GM10266 (cell line): ENCODE measurements around the gene C12orf75.

Experiments used
- DNase-seq: peaks from one replicate; pipeline ENCODE4 v3.0.0; 2012; ENCODE audit errors: extremely low spot score
- TF ChIP-seq, protein P1 (sequence below): IDR thresholded peaks from 2 replicates; pipeline ENCODE4 v1.5.1; 2012; ENCODE audit warnings: mild to moderate bottlenecking, low read depth; ENCODE audit not compliant: control insufficient read depth, insufficient read depth; ENCODE audit errors: missing control alignments

Gene C12orf75

GRCh38 chr12:105409279-105409678 is 78.8 kb downstream of the C12orf75 start:
- TF ChIP-seq, protein P1, sequence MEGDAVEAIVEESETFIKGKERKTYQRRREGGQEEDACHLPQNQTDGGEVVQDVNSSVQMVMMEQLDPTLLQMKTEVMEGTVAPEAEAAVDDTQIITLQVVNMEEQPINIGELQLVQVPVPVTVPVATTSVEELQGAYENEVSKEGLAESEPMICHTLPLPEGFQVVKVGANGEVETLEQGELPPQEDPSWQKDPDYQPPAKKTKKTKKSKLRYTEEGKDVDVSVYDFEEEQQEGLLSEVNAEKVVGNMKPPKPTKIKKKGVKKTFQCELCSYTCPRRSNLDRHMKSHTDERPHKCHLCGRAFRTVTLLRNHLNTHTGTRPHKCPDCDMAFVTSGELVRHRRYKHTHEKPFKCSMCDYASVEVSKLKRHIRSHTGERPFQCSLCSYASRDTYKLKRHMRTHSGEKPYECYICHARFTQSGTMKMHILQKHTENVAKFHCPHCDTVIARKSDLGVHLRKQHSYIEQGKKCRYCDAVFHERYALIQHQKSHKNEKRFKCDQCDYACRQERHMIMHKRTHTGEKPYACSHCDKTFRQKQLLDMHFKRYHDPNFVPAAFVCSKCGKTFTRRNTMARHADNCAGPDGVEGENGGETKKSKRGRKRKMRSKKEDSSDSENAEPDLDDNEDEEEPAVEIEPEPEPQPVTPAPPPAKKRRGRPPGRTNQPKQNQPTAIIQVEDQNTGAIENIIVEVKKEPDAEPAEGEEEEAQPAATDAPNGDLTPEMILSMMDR, result no peak
- DNase-seq, result no peak

DNA sequence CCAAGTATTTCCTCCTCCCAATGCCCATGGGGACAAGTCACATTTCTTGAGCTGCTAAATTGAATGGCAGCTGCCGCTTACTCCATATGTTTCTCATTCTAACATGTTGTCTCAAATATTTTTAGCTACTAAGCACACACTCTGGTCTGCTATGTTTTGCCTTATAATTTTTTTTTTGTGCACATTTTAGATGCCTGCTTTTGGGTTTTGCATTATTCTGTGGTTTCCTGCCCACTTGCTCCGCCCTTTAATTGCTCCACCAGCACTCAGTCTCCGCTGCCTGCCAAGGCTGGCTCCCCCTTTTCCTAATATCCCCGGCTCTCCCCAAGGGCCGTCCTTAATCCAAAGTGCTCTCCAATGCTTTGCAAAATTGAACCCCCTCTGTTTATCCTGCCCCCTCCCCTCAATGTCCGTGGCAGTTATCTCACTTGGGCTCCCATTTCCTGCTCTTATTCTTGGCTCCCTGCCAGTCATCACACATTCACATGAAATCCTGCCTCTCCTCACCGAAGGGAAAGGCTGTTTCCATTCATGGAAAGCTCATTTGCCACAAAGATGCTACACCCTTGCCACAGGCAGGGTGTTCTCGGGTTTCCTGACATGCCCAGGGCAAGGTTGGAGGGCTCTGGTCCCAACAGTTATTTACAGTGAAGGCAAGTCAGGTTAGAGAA is 79.4 kb downstream of the C12orf75 start:
- DNase-seq, result no peak
- TF ChIP-seq, protein P1, result no peak

GRCh38 chr12:105413911-105414487 is 83.5 kb downstream of the C12orf75 start:
- no peak for DNase-seq
- TF ChIP-seq, protein P1, result no peak

GRCh38 chr12:105417732-105418131 is 87.2 kb downstream of the C12orf75 start:
- TF ChIP-seq, protein P1, result no peak
- no peak for DNase-seq

GRCh38 chr12:105418229-105418628 is 87.7 kb downstream of the C12orf75 start:
- TF ChIP-seq, protein P1, result no peak

DNA sequence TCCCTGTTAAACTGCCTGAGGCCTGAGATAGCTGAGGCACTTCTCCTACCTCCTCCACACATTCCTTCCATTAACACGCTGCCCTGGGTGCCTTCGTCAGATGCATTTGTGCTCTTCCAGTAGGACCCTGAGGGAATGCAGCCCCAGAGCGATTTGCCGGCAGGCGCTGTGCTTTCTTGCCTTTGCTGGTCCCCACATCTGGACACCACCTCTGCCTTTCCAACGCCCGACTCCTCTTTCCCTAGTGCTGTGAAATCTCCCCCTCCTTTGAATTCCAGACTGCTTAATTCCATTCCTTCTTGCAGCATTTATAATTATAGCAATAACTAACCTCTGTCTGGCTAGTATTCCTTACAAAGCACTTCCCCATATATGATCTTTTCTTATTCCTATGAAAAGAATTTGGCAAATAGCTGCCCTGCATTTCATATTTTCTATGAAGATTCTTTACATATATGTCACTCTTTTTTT is 88.4 kb downstream of the C12orf75 start:
- no peak for DNase-seq
- TF ChIP-seq, protein P1, result no peak

More at GRCh38 chr12:105418229-105418628, 87.7 kb downstream of the C12orf75 start:
- DNase-seq, result no peak

GRCh38 chr12:105419606-105420005 is 89.1 kb downstream of the C12orf75 start:
- TF ChIP-seq, protein P1, result no peak

More at GRCh38 chr12:105419606-105420005, 89.1 kb downstream of the C12orf75 start:
- DNase-seq, result no peak
